Gastrocnemius medialis (tissue), 4 donors: Measurements from ENCODE around the gene ADAMTSL1. TPM values are rescaled to one million over a fixed set of nuclear protein-coding genes. Genes with fewer than 3 reads are reported as not detected.

Experiments used
- ATAC-seq, 2 donors: fragments of 150-250 bp; one replicate each; pipeline ENCODE4 v1.9.1; 2016
- DNase-seq, 2 donors: peaks; one replicate each; pipeline ENCODE4 v3.0.0-alpha.2; 2019
- H3K27ac ChIP-seq, 4 donors: fragments of 200-600 bp; sonication (generic); 1 replicate in 1 of 4; 2 replicates in 3 of 4; pipeline ENCODE4 v1.5.1; 2016 to 2018; ENCODE audit warnings: mild to moderate bottlenecking in 2 of 4, moderate library complexity in 1 of 4
- H3K27me3 ChIP-seq, 3 donors: fragments of 200-600 bp; sonication (generic) in 2 of 3; 1 replicate in 1 of 3; 2 replicates in 2 of 3; pipeline versions ENCODE4 v1.5.1 to v1.6.0; 2016 to 2019; ENCODE audit warnings: mild to moderate bottlenecking in 1 of 3, moderate library complexity in 1 of 3
- H3K36me3 ChIP-seq, 2 donors: fragments of 200-600 bp; sonication (generic) in 1 of 2; one replicate each; pipeline ENCODE4 v1.5.1; 2017 to 2018
- H3K4me1 ChIP-seq, 2 donors: fragments of 200-600 bp; sonication (generic) in 1 of 2; one replicate each; pipeline ENCODE4 v1.5.1; 2016 to 2017; ENCODE audit warnings: mild to moderate bottlenecking in 2 of 2
- H3K4me3 ChIP-seq, 4 donors: fragments of 200-600 bp; sonication (generic) in 3 of 4; 1 replicate in 1 of 4; 2 replicates in 3 of 4; pipeline ENCODE4 v1.5.1; 2016 to 2019; ENCODE audit warnings: mild to moderate bottlenecking in 2 of 4
- H3K9me3 ChIP-seq, 3 donors: fragments of 200-600 bp; sonication (generic) in 2 of 3; 1 replicate in 1 of 3; 2 replicates in 2 of 3; pipeline ENCODE4 v1.5.1; 2016 to 2019
- CTCF ChIP-seq, 5 experiments: fragments of 450-650 bp in 3 of 5; fragments of 200-600 bp in 2 of 5; sonication (generic) in 2 of 5; IDR thresholded peaks in 4 of 5; conservative IDR thresholded peaks in 1 of 5; 1 replicate in 4 of 5; 2 replicates in 1 of 5; pipeline ENCODE4 v1.5.1; 2016 to 2019; ENCODE audit warnings: antibody characterized with exemption in 5 of 5, mild to moderate bottlenecking in 3 of 5, moderate library complexity in 3 of 5
- POLR2A ChIP-seq, 2 donors: fragments of 450-650 bp; IDR thresholded peaks; one replicate each; pipeline ENCODE4 v1.6.1; 2017; ENCODE audit warnings: antibody characterized with exemption in 2 of 2, mild to moderate bottlenecking in 2 of 2, moderate library complexity in 2 of 2
- in situ Hi-C, 4 donors: fragments of 200-750 bp; cut with MboI; loops; one replicate each; pipeline versions ENCODE4 v1.15.0 to v1.8.0; 2017; ENCODE audit warnings: low sequenced_read_pairs in 4 of 4
- intact Hi-C: fragments of 100-400 bp; cut with DNase I; formaldehyde crosslinking; loops from one replicate; pipeline ENCODE4 v1.15.1; 2023; ENCODE audit warnings: low total_unique reads
- total RNA-seq, 4 donors: library from RNA; depleted of rRNA; stranded (reverse); fragments of >200 nt; gene quantifications; one replicate each; pipeline versions ENCODE4 v1.1.0 to v1.2.3, GENCODE V29; 2016

Gene ADAMTSL1
- total RNA-seq, 4 donors from 2014 or later: 0.05 to 0.58 (median 0.28) TPM

- TF ChIP-seq CTCF (IDR thresholded peaks at IDR 0.05 in 4 of 5, conservative IDR thresholded peaks at IDR 0.05 in 1 of 5) (no peak), POLR2A (IDR thresholded peaks at IDR 0.05) (no peak)
- H3K9me3 ChIP-seq: no peaks in the 10 kb centered on the region
- no peak overlapping the region for H3K27ac ChIP-seq
- H3K4me3 ChIP-seq: no peak overlapping the region
- no peak for ATAC-seq
- H3K27me3 ChIP-seq: no peaks in the 10 kb centered on the region
- peaks cover 0 to 4% of the 10 kb centered on the region in 2 donors for H3K4me1 ChIP-seq
- no peaks in the 10 kb centered on the region for H3K36me3 ChIP-seq
- DNase-seq: no peak
- intact Hi-C loops (no loop called here), in situ Hi-C loops (no loop called here)
Observed at GRCh38 chr9:18569941-18570630, 96.1 kb downstream of the ADAMTSL1 start.

GRCh38 chr9:18573021-18573556 is 99.1 kb downstream of the ADAMTSL1 start:
- Histone ChIP-seq H3K27me3 (no peaks in the 10 kb centered on the region), H3K9me3 (no peaks in the 10 kb centered on the region), H3K4me1 (peaks cover 0 to 4% of the 10 kb centered on the region in 2 donors), H3K36me3 (no peaks in the 10 kb centered on the region), H3K27ac (no peak overlapping the region), H3K4me3 (no peak overlapping the region)
- TF ChIP-seq POLR2A (IDR thresholded peaks at IDR 0.05) (no peak), CTCF (IDR thresholded peaks at IDR 0.05 in 4 of 5, conservative IDR thresholded peaks at IDR 0.05 in 1 of 5) (no peak)
- in situ Hi-C loops: no loop called here
- ATAC-seq: no peak
- intact Hi-C loops: no loop called here
- DNase-seq: no peak

GRCh38 chr9:18575686-18576085 is 101.7 kb downstream of the ADAMTSL1 start:
- no peaks in the 10 kb centered on the region for H3K4me1 ChIP-seq
- intact Hi-C loops: no loop called here
- H3K27ac ChIP-seq: no peak overlapping the region
- no peaks in the 10 kb centered on the region for H3K36me3 ChIP-seq
- H3K27me3 ChIP-seq: no peaks in the 10 kb centered on the region
- no peak overlapping the region for H3K4me3 ChIP-seq
- in situ Hi-C loops: no loop called here
- TF ChIP-seq CTCF (IDR thresholded peaks at IDR 0.05 in 4 of 5, conservative IDR thresholded peaks at IDR 0.05 in 1 of 5) (no peak), POLR2A (IDR thresholded peaks at IDR 0.05) (no peak)
- DNase-seq (no peak), ATAC-seq (no peak)
- no peaks in the 10 kb centered on the region for H3K9me3 ChIP-seq

- ATAC-seq (no peak), DNase-seq (no peak)
- Histone ChIP-seq H3K27ac (no peak overlapping the region), H3K4me3 (no peak overlapping the region), H3K9me3 (no peaks in the 10 kb centered on the region), H3K4me1 (no peaks in the 10 kb centered on the region), H3K36me3 (no peaks in the 10 kb centered on the region), H3K27me3 (no peaks in the 10 kb centered on the region)
- in situ Hi-C loops (no loop called here), intact Hi-C loops (no loop called here)
- TF ChIP-seq CTCF (IDR thresholded peaks at IDR 0.05 in 4 of 5, conservative IDR thresholded peaks at IDR 0.05 in 1 of 5) (no peak), POLR2A (IDR thresholded peaks at IDR 0.05) (no peak)
Observed at GRCh38 chr9:18579536-18579935, 105.6 kb downstream of the ADAMTSL1 start.
